ENCODE data around the gene YY1. TPM values are rescaled to one million over a fixed set of nuclear protein-coding genes. Genes with fewer than 3 reads are reported as not detected.

The YY1 gene
- total RNA-seq: 10 to 100 TPM; 23.4 to 58.3 (median 30.4) TPM

DNA sequence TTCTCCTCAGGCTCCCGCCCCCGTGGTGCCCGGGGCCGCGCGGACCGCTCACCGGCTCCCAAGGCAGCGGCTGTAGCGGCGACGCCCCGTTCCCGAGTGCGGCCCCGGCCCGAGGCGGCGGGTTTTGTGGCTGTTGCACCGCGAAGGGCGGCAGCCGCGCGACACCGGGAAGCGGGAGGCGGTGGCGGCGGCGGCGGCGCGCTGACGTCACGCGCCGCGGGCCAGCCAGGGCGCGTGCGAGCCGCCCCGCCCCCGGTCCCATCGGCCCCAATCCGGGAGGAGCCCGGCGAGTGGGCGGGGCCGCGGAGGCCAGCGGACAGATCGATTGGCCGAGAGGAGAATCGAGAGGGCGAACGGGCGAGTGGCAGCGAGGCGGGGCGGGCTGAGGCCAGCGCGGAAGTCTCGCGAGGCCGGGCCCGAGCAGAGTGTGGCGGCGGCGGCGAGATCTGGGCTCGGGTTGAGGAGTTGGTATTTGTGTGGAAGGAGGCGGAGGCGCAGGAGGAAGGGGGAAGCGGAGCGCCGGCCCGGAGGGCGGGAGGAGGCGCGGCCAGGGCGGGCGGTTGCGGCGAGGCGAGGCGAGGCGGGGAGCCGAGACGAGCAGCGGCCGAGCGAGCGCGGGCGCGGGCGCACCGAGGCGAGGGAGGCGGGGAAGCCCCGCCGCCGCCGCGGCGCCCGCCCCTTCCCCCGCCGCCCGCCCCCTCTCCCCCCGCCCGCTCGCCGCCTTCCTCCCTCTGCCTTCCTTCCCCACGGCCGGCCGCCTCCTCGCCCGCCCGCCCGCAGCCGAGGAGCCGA lies at the start of gene YY1:
Gene YY1, plus strand, starts transcription at position 726 of the 792 bp plus-strand sequence. CDS start 101 bp downstream, outside the sequence.
- in situ Hi-C loops (cut with MboI; ENCODE audit: low pct_unique_long_range_greater_than_20kb in 2 of 9, low sequenced_read_pairs in 9 of 9, unreplicated experiment in 9 of 9): no loop called here
- 0% methylated on average over 1 of the region's 125 CpGs; no CpG with 5 or more reads in 9 of the 10 experiments for WGBS, 10 experiments
- Histone ChIP-seq H3K4me3 (peak within 1 kb of the TSS; percentile 60 to 96 (median 86)), H3K4me1 (replicated peaks in 1 of 2) (peaks cover 8 to 9% of the 10 kb centered on the region in 2 donors), H3K27ac (peak within 1 kb of the TSS; percentile 94 to 97)
- ATAC-seq (replicated peaks in 6 of 8): peak; percentile 76 to 88 (median 84)

DNA sequence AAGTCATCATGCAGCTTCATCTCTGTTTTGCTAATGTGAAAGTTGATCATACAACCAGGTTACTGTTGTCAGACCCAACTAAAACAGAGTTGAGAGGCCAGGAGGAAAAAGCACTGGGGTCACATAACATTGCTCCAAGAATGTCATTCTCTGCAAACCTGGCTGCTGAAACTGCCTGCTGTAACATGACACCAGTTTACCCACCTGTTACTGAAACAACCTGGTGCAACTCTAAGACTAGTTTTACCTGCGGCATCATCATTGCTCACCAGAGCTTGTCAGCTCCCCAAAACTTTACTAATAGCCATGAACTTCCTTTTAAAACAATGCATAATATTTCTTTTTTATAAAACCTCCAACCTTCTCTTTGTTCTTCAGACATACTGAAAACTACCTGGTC lies 48.8 kb upstream of the YY1 start:
- in situ Hi-C loops (cut with MboI; ENCODE audit: low pct_unique_long_range_greater_than_20kb in 2 of 9, low sequenced_read_pairs in 9 of 9, unreplicated experiment in 9 of 9): loop anchor here in 1 of 9 experiments (25.0 kb wide), 1 partner anchor 203 kb away; no protein-coding TSS in a partner anchor
- WGBS, 10 experiments: 83 to 100% (median 100%) methylated on average over 1 of the region's 1 CpG; no CpG with 5 or more reads in 3 of the 10 experiments
- no peak overlapping the region for H3K27ac ChIP-seq
- no peak overlapping the region for H3K4me3 ChIP-seq
- no peak for ATAC-seq (replicated peaks in 6 of 8)
- peaks cover 8 to 12% of the 10 kb centered on the region in 2 donors for H3K4me1 ChIP-seq (replicated peaks in 1 of 2)

DNA sequence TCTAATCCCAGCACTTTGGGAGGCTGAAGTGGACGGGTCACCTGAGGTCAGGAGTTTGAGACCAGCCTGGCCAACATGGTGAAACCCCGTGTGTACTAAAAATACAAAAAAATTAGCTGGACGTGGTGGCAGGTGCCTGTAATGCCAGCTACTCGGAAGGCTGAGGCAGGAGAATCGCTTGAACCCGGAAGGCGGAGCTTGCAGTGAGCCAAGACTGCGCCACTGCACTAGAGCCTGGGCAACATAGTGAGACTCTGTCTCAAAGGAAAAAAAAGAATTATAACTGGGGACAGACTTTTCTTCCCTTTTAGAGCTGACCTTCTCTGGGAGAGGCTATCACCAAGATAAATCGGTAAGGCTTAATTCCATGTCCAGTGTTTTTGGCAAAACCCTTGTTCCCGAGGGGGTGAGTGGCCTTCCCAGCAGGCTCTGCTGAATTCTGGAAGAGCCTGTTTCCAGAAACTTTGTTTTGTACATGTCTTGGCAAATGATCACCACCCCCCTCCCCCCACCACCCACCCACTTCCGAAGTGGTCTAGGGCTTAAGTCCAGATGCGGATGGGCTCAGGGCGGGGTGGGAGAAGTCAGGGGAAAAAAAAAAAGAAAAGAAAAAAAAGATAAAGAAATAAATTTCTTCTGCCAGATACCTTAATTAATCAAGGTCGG lies 47.2 kb upstream of the YY1 start:
- no peak for ATAC-seq (replicated peaks in 6 of 8)
- WGBS, 10 experiments: 82 to 100% (median 93%) methylated on average over 1 to 10 of the region's 14 CpGs
- Histone ChIP-seq H3K4me1 (replicated peaks in 1 of 2) (peaks cover 8 to 12% of the 10 kb centered on the region in 2 donors), H3K27ac (no peak overlapping the region), H3K4me3 (no peak overlapping the region)
- in situ Hi-C loops (cut with MboI; ENCODE audit: low pct_unique_long_range_greater_than_20kb in 2 of 9, low sequenced_read_pairs in 9 of 9, unreplicated experiment in 9 of 9): loop anchor here in 1 of 9 experiments (25.0 kb wide), 1 partner anchor 204 kb away; no protein-coding TSS in a partner anchor

DNA sequence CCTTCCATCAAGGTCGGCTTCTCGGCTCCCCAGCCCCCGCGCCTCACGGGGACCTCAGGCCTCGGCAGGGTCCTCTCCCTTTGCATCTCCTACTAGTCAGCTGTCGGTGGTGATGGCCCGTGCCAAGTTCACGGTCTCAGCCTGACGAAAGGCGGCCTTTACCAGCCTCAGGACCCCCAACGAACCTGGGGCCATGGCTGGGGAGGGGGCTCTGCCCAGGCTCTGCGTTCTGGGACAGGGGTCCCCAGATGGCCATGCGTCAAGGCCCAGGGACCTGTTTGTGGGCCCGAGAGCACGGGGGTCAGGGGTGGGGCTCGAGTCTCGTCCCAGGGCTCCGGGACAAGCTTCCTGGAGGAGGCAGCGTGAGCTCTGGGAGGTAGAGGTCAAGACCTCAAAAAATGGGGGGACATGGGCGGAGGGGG lies 46.7 kb upstream of the YY1 start:
- peak overlapping the region in 1 of 2 donors; percentile 65 for H3K27ac ChIP-seq
- no peak for ATAC-seq (replicated peaks in 6 of 8)

DNA sequence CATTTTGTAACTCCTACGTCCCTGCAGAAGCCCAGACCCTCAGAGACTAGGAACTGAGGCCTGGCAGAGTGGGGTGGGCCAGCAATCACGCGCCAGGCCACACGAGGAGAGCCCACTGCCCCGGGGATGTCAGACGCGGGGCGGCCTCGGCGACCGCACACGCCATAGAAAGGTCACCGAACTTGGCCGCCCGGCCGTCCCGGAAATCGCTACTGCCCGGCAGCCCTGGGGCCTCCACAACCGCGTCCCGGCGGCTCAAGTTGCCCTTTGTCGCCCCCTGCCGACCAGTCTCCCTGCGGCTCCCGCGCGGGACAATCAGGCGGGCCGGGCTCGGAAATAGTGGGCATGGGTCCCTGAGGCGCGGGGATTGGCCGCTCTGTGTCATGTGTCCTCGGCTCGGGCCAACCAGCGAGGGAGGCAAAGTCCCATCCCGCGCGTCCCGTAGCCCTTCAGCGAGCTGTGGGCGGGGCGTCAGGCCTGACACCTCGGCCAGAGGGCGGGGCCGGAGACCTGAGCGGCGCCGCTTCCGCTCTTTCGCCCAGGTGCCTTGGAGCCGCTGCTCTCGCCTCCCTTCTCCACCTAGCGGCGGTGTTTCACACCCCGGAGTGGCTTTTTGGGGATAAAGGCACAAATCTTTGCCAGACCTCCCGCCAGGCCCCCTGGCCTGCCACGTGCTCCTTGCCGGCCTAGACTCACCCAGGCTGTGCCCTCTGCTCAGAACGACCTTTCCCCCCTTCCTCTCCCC lies 46.1 kb upstream of the YY1 start:
- 0 to 20% (median 0%) methylated on average over 1 to 3 of the region's 62 CpGs; no CpG with 5 or more reads in 6 of the 10 experiments for WGBS, 10 experiments
- peak; percentile 99 to 100 (median 99) for ATAC-seq (replicated peaks in 6 of 8)
- H3K4me1 ChIP-seq (replicated peaks in 1 of 2): peaks cover 8 to 12% of the 10 kb centered on the region in 2 donors
- peak overlapping the region; percentile 29 to 41 (median 34) for H3K4me3 ChIP-seq
- H3K27ac ChIP-seq: peak overlapping the region; percentile 52 to 80
- in situ Hi-C loops (cut with MboI; ENCODE audit: low pct_unique_long_range_greater_than_20kb in 2 of 9, low sequenced_read_pairs in 9 of 9, unreplicated experiment in 9 of 9): loop anchor here in 1 of 9 experiments (25.0 kb wide), 1 partner anchor 206 kb away; no protein-coding TSS in a partner anchor

More for the DNA sequence above, 46.7 kb upstream of the YY1 start:
- Histone ChIP-seq H3K4me3 (peak overlapping the region; percentile 19 to 34 (median 30)), H3K4me1 (replicated peaks in 1 of 2) (peaks cover 8 to 12% of the 10 kb centered on the region in 2 donors)
- 0 to 100% (median 76%) methylated on average over 1 to 4 of the region's 21 CpGs; no CpG with 5 or more reads in 6 of the 10 experiments for WGBS, 10 experiments
- in situ Hi-C loops (cut with MboI; ENCODE audit: low pct_unique_long_range_greater_than_20kb in 2 of 9, low sequenced_read_pairs in 9 of 9, unreplicated experiment in 9 of 9): loop anchor here in 1 of 9 experiments (25.0 kb wide), 1 partner anchor 205 kb away; no protein-coding TSS in a partner anchor

DNA sequence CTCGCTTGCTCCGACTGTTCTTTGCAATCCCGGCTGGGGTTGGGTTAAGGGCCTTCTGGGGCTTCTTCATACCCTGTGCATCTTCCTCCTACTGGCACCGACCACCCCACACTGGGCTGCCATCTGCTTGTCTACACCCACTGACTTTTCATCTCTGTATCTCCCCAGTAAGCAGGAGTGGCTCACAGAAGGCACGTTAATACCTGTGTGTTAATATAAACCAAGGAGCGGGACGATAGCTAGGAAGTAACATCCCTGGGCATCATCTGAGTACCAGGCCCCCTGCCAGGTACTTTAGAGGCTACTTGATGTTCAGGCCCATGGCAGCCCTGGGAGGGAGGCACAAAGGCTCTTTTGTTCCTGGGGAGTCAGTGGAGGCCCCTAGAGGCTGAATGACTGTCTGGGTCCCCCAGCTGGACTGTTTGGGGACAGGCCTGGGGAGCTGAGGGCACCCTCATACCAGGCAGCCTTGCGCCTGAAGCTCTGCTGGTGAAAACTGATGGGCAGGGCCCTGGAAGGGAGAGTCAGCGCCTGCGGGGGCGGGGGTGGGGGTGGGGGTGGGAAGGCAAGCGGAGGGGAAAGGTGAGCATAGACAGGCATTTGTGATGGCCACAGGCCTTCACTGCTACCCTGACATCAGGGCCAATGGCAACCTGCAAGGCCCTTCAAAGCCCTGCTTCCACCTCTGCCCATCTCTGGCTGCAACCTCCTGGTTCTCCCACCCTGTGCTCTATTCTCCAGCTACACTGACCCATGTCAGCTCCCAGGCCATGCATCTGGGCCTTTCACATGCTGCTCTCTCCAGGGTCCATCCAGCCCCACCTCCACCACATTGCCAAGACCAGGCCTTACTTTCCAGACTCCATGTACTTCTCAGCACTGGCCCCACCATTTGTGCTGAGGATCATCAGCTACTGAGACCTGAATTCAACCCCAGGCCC lies 45.3 kb upstream of the YY1 start:
- 42 to 100% (median 45%) methylated on average over 2 of the region's 12 CpGs; no CpG with 5 or more reads in 7 of the 10 experiments for WGBS, 10 experiments
- H3K4me3 ChIP-seq: peak overlapping the region; percentile 29 to 41 (median 34)
- H3K27ac ChIP-seq: peak overlapping the region; percentile 52 to 80
- no peak for ATAC-seq (replicated peaks in 6 of 8)
- peaks cover 8 to 12% of the 10 kb centered on the region in 2 donors for H3K4me1 ChIP-seq (replicated peaks in 1 of 2)
- in situ Hi-C loops (cut with MboI; ENCODE audit: low pct_unique_long_range_greater_than_20kb in 2 of 9, low sequenced_read_pairs in 9 of 9, unreplicated experiment in 9 of 9): loop anchor here in 1 of 9 experiments (25.0 kb wide), 1 partner anchor 206 kb away; no protein-coding TSS in a partner anchor

DNA sequence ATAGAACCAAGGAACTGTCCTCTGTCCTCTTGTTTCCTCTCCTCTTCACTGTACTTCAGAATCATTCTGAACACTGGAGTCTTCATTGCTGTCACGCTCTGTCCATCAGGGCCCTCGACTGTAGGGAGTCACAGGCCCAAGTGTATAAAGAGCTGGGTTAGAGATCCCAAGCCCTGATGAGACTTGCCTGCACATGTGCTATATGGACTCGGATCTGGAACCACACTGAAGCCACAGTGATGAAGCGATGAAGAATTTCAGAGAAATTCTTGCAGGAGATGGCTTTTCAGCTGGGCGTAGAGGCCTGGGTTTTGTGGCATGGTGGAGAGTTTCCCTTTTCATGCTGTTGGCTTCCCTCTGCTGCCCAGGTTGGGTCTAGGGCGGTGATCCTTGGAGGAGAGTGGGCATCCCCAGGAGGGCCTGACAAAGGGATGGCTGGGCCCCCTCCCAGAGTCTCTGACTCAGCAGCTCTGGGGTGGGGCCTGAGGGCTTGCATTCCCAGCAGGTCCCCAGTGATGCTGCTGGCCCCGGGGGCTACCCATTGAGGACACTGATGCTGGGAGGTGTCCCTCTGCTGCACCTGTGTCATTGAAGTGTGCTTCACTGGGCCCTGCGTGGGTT lies 39.6 kb upstream of the YY1 start:
- 67 to 96% (median 80%) methylated on average over 1 to 6 of the region's 8 CpGs; no CpG with 5 or more reads in 1 of the 10 experiments for WGBS, 10 experiments
- ATAC-seq (replicated peaks in 6 of 8): no peak
- in situ Hi-C loops (cut with MboI; ENCODE audit: low pct_unique_long_range_greater_than_20kb in 2 of 9, low sequenced_read_pairs in 9 of 9, unreplicated experiment in 9 of 9): loop anchor here in 1 of 9 experiments (25.0 kb wide), 1 partner anchor 212 kb away; no protein-coding TSS in a partner anchor
- Histone ChIP-seq H3K4me3 (no peak overlapping the region), H3K27ac (no peak overlapping the region), H3K4me1 (replicated peaks in 1 of 2) (no peaks in the 10 kb centered on the region)

DNA sequence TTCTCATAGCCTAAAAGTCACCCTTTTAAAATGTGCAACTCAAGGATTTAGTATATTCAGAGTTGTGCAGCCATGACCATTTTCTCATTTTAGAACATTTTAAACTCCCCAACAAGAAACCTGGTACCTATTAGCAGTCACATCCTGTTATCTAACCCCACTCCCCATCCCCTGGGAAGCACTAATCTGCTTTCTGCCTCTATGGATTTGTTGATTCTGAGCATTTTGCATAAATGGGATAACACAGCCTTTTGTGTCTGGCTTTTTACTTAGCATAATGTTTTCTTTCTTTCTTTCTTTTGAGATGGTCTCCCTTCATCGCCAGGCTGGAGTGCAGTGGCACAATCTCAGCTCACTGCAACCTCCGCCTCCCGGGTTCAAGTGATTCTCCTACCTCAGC lies 38.6 kb upstream of the YY1 start:
- H3K27ac ChIP-seq: no peak overlapping the region
- H3K4me3 ChIP-seq: no peak overlapping the region
- ATAC-seq (replicated peaks in 6 of 8): no peak
- 17% methylated on average over 1 of the region's 3 CpGs; no CpG with 5 or more reads in 9 of the 10 experiments for WGBS, 10 experiments
- in situ Hi-C loops (cut with MboI; ENCODE audit: low pct_unique_long_range_greater_than_20kb in 2 of 9, low sequenced_read_pairs in 9 of 9, unreplicated experiment in 9 of 9): no loop called here
- no peaks in the 10 kb centered on the region for H3K4me1 ChIP-seq (replicated peaks in 1 of 2)

DNA sequence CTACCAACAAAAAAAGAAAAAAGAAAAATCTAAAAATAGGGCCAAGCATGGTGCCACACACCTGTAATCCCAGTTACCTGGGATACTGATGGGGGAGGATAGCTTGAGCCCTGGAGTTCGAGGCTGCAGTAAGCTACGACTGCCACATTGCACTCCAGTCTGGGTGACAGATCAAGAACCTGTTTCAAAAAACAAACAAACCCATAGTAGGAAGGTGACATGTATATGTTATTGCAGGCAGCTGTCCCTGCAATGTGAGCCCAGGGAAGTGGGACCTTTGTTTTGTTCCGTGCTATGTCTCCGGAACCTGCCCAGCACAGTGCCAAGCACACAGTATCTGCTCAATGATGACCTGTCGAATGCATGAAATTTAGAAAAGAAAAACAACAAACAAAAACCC lies 37.2 kb upstream of the YY1 start:
- in situ Hi-C loops (cut with MboI; ENCODE audit: low pct_unique_long_range_greater_than_20kb in 2 of 9, low sequenced_read_pairs in 9 of 9, unreplicated experiment in 9 of 9): no loop called here
- Histone ChIP-seq H3K27ac (no peak overlapping the region), H3K4me3 (no peak overlapping the region), H3K4me1 (replicated peaks in 1 of 2) (no peaks in the 10 kb centered on the region)
- WGBS, 10 experiments: 68 to 100% (median 85%) methylated on average over 1 to 5 of the region's 5 CpGs; no CpG with 5 or more reads in 4 of the 10 experiments
- no peak for ATAC-seq (replicated peaks in 6 of 8)

DNA sequence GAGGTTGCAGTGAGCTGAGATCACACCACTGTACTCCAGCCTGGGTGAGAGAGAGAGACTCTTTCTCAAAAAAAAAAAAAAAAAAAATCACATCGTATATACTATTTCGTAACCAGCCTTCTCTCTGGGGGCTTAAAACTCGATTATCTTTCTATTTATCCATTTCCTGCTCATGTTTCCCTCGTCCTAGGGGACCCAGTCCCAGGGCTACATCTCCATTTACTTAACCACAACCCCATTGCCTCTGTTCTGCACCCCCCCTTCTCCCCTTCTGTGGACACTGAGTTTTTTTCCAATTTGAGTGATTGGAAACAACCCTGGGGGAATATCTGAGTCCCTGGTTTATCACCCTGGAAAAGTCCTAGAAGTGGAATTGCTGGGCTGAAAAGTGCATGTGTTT lies 36.2 kb upstream of the YY1 start:
- in situ Hi-C loops (cut with MboI; ENCODE audit: low pct_unique_long_range_greater_than_20kb in 2 of 9, low sequenced_read_pairs in 9 of 9, unreplicated experiment in 9 of 9): no loop called here
- Histone ChIP-seq H3K4me1 (replicated peaks in 1 of 2) (no peaks in the 10 kb centered on the region), H3K27ac (no peak overlapping the region), H3K4me3 (no peak overlapping the region)
- 43 to 100% (median 77%) methylated on average over 1 to 4 of the region's 4 CpGs; no CpG with 5 or more reads in 4 of the 10 experiments for WGBS, 10 experiments
- ATAC-seq (replicated peaks in 6 of 8): no peak

DNA sequence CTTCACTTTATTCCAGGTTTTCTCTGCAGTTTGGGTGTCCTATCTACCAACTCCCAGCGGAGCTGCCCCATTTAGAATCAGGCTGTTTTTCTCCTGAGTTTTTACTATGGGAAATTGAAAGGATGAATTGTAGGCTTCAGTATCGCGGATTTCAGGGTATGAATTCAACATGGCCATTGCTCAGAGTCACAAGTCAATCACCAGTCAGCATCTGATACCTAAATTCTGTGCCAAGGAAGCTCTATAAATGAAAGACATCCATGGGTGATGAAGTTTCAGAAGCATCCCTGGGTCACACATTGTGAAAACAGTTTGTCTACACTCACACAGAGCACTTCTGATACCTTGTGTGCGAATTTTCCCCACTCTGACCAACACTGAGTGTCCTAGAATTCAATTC lies 35.8 kb upstream of the YY1 start:
- in situ Hi-C loops (cut with MboI; ENCODE audit: low pct_unique_long_range_greater_than_20kb in 2 of 9, low sequenced_read_pairs in 9 of 9, unreplicated experiment in 9 of 9): no loop called here
- H3K27ac ChIP-seq: no peak overlapping the region
- no peak for ATAC-seq (replicated peaks in 6 of 8)
- 49 to 100% (median 85%) methylated on average over 1 to 4 of the region's 4 CpGs for WGBS, 10 experiments
- H3K4me1 ChIP-seq (replicated peaks in 1 of 2): no peaks in the 10 kb centered on the region
- no peak overlapping the region for H3K4me3 ChIP-seq

Data from motor neuron (in vitro differentiated cells).